HL-60 (cell line): ENCODE measurements around the gene ENTPD6.

Experiments used
- DNase-seq, 2 experiments: peaks; one replicate each; pipeline ENCODE4 v3.0.0-alpha.2; 2010 to 2020; ENCODE audit warnings: low read depth in 1 of 2, low spot score in 1 of 2
- H3K27ac ChIP-seq: fragments of 250-450 bp; sonication (Bioruptor Pico); replicated peaks from 2 replicates; pipeline ENCODE4 v1.5.1; 2020; ENCODE audit warnings: mild to moderate bottlenecking, moderate library complexity
- H3K27me3 ChIP-seq: fragments of 250-450 bp; sonication (Bioruptor Pico); 2 replicates; pipeline ENCODE4 v1.5.1; 2021; ENCODE audit warnings: mild to moderate bottlenecking, moderate library complexity; ENCODE audit not compliant: insufficient read depth, poor library complexity, severe bottlenecking
- H3K4me3 ChIP-seq: replicated peaks from 2 replicates; pipeline ENCODE4 v1.5.1; 2011; ENCODE audit warnings: mild to moderate bottlenecking, control low read depth, low read length; ENCODE audit not compliant: insufficient read depth
- GABPA ChIP-seq: IDR thresholded peaks from 2 replicates; pipeline ENCODE4 v1.6.1; 2012; ENCODE audit warnings: low read depth
- POLR2AphosphoS5 ChIP-seq: IDR thresholded peaks from 2 replicates; pipeline ENCODE4 v1.6.1; 2012; ENCODE audit warnings: low read depth
- REST ChIP-seq: IDR thresholded peaks from 2 replicates; pipeline ENCODE4 v1.6.1; 2012; ENCODE audit warnings: low read depth; ENCODE audit not compliant: insufficient replicate concordance
- SPI1 ChIP-seq: IDR thresholded peaks from 2 replicates; pipeline ENCODE4 v1.6.1; 2012; ENCODE audit warnings: low read depth, mild to moderate bottlenecking, borderline replicate concordance
- TF ChIP-seq, protein P1 (sequence below): IDR thresholded peaks from one replicate; pipeline ENCODE4 v1.5.1; 2011; ENCODE audit warnings: low read length, control low read depth, inconsistent platforms; ENCODE audit not compliant: insufficient read depth

The ENTPD6 gene

DNA sequence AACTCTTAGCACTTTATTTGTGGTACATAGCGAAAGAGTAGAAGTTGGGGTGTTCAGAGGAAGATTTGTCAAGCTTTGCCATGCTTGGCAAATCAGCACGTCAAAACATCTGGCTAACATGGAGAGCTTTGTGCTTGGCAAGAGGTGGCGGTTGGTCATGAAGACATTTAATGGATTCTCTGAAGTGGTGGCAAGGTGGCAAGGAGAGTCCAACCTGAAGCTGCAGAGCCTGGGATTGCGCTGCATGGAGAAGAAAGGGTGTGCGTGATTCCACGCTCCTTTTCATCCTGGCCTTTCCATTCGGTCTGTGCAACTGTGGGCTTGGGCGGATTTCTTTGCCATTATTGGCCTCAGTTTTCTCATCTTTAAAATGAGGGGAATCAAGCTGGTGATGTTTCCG is 55.5 kb downstream of the ENTPD6 start:
- no peak for TF ChIP-seq GABPA
- TF ChIP-seq, protein P1, sequence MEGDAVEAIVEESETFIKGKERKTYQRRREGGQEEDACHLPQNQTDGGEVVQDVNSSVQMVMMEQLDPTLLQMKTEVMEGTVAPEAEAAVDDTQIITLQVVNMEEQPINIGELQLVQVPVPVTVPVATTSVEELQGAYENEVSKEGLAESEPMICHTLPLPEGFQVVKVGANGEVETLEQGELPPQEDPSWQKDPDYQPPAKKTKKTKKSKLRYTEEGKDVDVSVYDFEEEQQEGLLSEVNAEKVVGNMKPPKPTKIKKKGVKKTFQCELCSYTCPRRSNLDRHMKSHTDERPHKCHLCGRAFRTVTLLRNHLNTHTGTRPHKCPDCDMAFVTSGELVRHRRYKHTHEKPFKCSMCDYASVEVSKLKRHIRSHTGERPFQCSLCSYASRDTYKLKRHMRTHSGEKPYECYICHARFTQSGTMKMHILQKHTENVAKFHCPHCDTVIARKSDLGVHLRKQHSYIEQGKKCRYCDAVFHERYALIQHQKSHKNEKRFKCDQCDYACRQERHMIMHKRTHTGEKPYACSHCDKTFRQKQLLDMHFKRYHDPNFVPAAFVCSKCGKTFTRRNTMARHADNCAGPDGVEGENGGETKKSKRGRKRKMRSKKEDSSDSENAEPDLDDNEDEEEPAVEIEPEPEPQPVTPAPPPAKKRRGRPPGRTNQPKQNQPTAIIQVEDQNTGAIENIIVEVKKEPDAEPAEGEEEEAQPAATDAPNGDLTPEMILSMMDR = no peak
- no peak for TF ChIP-seq POLR2AphosphoS5
- TF ChIP-seq SPI1 = no peak
- no peak for TF ChIP-seq REST
- DNase-seq = no peak
- no peaks in the 10 kb centered on the region for H3K27me3 ChIP-seq
- H3K4me3 ChIP-seq = no peak overlapping the region
- no peak overlapping the region for H3K27ac ChIP-seq

- H3K27ac ChIP-seq = no peak overlapping the region
- TF ChIP-seq, protein P1 = no peak
- TF ChIP-seq SPI1 = no peak
- no peak for TF ChIP-seq POLR2AphosphoS5
- TF ChIP-seq REST = no peak
- no peak for TF ChIP-seq GABPA
These were observed 56.0 kb downstream of the ENTPD6 start for GRCh38 chr20:25251558-25251957.

DNA sequence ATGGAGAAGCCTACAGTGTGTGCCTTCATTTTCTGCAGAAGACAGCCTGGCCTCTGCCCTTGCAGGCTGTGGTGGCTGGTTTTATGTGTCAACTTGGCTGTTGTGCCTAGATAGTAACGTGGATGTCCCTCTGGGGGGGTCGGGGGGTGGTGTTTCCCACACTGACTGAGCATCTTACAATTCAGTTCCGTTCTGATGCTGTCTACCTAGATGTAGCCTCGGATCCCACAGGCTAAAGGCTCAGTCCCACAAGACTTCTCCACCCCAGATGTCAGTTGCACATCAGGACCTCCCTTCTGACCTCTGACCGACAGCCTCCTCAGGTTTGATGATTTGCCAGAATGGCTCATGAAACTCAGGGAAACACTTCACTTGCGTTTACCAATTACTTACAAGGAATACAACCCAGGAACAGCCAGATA is 56.7 kb downstream of the ENTPD6 start:
- H3K4me3 ChIP-seq = no peak overlapping the region
- TF ChIP-seq SPI1 (no peak), GABPA (no peak), REST (no peak), POLR2AphosphoS5 (no peak)
- TF ChIP-seq, protein P1 = no peak

More at GRCh38 chr20:25251558-25251957, 56.0 kb downstream of the ENTPD6 start:
- H3K4me3 ChIP-seq = no peak overlapping the region
- H3K27me3 ChIP-seq = no peaks in the 10 kb centered on the region
- DNase-seq = no peak

More for the DNA sequence above, 56.7 kb downstream of the ENTPD6 start:
- no peaks in the 10 kb centered on the region for H3K27me3 ChIP-seq
- no peak for DNase-seq
- no peak overlapping the region for H3K27ac ChIP-seq
